Right lobe of liver (tissue), 4 donors: Measurements from ENCODE around the gene SPIRE2.

Experiments
- CTCF ChIP-seq, 4 donors: fragments of 200-600 bp in 3 of 4; fragments of 450-650 bp in 1 of 4; IDR thresholded peaks; one replicate each; pipeline versions ENCODE4 v1.5.1 to v1.8.0; 2016 to 2022; ENCODE audit warnings: antibody characterized with exemption in 4 of 4, mild to moderate bottlenecking in 2 of 4
- POLR2A ChIP-seq: fragments of 450-650 bp; IDR thresholded peaks from one replicate; pipeline ENCODE4 v1.6.1; 2017; ENCODE audit warnings: antibody characterized with exemption, mild to moderate bottlenecking
- donor health status: DM: no; HTN: no; CAD: no.
- donor health status: DM: no; HTN: no; CAD: no.
- donor health status: DM: no; HTN: yes; CAD: no.

DNA sequence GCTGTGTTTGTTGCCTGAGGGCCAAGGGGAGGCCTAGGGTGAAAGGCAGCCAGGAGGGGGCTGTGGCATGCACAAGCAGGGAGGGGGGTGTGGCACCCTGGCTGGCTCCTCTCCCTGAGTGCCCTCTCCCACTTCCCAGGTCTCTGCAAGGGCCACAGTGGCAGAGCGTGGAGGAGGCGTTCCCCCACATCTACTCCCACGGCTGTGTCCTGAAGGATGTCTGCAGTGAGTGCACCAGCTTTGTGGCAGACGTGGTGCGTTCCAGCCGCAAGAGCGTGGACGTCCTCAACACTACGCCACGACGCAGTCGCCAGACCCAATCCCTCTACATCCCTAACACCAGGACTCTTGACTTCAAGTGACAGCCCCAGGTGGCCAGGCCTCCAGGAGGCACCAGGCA, 41.6 kb downstream of the SPIRE2 start:
- TF ChIP-seq POLR2A = no peak
- no peak for TF ChIP-seq CTCF (IDR thresholded peaks at IDR 0.05)
